H1 (cell line): ENCODE results near the gene NDC1. TPM values are rescaled to one million over a fixed set of nuclear protein-coding genes. Genes with fewer than 3 reads are reported as not detected.

Experiments used
- CBX8 ChIP-seq: fragments of 300-800, 300-1000 bp; sonication (generic); IDR thresholded peaks from 2 replicates; pipeline ENCODE4 v1.7.1; 2016; ENCODE audit warnings: low read depth, low read length, borderline replicate concordance
- CHD1 ChIP-seq: IDR thresholded peaks from 2 replicates; pipeline ENCODE4 v1.6.1; 2012; ENCODE audit warnings: low read depth, low read length, improper control_type of control experiment
- CTCF ChIP-seq, 3 experiments: IDR thresholded peaks; 1 replicate in 2 of 3; 2 replicates in 1 of 3; pipeline versions ENCODE4 v1.5.1 to v1.6.1; 2011; ENCODE audit warnings: low read length in 3 of 3, mild to moderate bottlenecking in 3 of 3, inconsistent platforms in 2 of 3, low read depth in 1 of 3, moderate library complexity in 1 of 3; ENCODE audit not compliant: insufficient read depth in 1 of 3; ENCODE audit errors: control extremely low read depth in 1 of 3
- RXRA ChIP-seq: IDR thresholded peaks from 2 replicates; pipeline ENCODE4 v1.6.1; 2011; ENCODE audit warnings: low read depth, mild to moderate bottlenecking, low read length, moderate library complexity; ENCODE audit not compliant: insufficient read depth
- polyA plus RNA-seq, 7 experiments: library from polyadenylated mRNA; depleted of rRNA in 3 of 7; stranded (reverse) in 5 of 7; unstranded in 2 of 7; fragments of >200 nt in 5 of 7; fragments of 200-250 nt in 2 of 7; gene quantifications; 1 replicate in 5 of 7; 2 replicates in 1 of 7; 4 replicates in 1 of 7; pipeline versions ENCODE4 v1.2.1 to v1.2.3, GENCODE V29; 2011 to 2013; ENCODE audit warnings: missing spikeins in 2 of 7, mixed read lengths in 2 of 7
- total RNA-seq: library from RNA; stranded (reverse); fragmentation: NEBNext Ultra II Directional; extraction: Animal tissue kit (Norgen Biotek cat#: 25700); gene quantifications from 2 replicates; pipeline ENCODE4 v1.2.1, GENCODE V29; 2021
- TF ChIP-seq, protein P1 (sequence below): IDR thresholded peaks from 2 replicates; pipeline ENCODE4 v1.6.1; 2011; ENCODE audit warnings: low read depth, mild to moderate bottlenecking, low read length; ENCODE audit not compliant: insufficient read depth

NDC1 gene
- total and polyA plus RNA-seq, 2 of the 8 experiments (the other 6 are each of a cell fraction or from before 2014, with no cell fraction given) = 62.9 to 66.1 TPM

- TF ChIP-seq CHD1 (no peak), RXRA (no peak), CTCF (IDR thresholded peaks at IDR 0.05; ENCODE audit: control extremely low read depth in 1 of 3, insufficient read depth in 1 of 3, low read depth in 1 of 3, low read length in 3 of 3) (no peak), CBX8 (no peak)
- TF ChIP-seq, protein P1, sequence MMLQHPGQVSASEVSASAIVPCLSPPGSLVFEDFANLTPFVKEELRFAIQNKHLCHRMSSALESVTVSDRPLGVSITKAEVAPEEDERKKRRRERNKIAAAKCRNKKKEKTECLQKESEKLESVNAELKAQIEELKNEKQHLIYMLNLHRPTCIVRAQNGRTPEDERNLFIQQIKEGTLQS = no peak
These were observed 71.8 kb downstream of the NDC1 start (continued) for GRCh38 chr1:53766194-53766742.
